HG03095 (cell line): ENCODE results near the gene PEX11G.
"Not testable (repeated sequence)": the region's sequence is repeated elsewhere in the genome, so short reads cannot be mapped to it uniquely, and the experiment has no call there.

Source experiments
- ATAC-seq: cut with Tn5 transposase; IDR thresholded peaks from one replicate; pipeline ENCODE4 v1.9.1; 2021; ENCODE audit warnings: moderate library complexity; ENCODE audit not compliant: unreplicated experiment

The PEX11G gene

GRCh38 chr19:7441468-7442146, 47.2 kb downstream of the PEX11G start:
- no peak for ATAC-seq

- no peak for ATAC-seq
Measured at GRCh38 chr19:7440188-7440975, 48.5 kb downstream of the PEX11G start.

- ATAC-seq = no peak
Measured at GRCh38 chr19:7435586-7435985, 53.2 kb downstream of the PEX11G start.

- no peak for ATAC-seq
Measured at GRCh38 chr19:7434391-7434790, 54.4 kb downstream of the PEX11G start.

DNA sequence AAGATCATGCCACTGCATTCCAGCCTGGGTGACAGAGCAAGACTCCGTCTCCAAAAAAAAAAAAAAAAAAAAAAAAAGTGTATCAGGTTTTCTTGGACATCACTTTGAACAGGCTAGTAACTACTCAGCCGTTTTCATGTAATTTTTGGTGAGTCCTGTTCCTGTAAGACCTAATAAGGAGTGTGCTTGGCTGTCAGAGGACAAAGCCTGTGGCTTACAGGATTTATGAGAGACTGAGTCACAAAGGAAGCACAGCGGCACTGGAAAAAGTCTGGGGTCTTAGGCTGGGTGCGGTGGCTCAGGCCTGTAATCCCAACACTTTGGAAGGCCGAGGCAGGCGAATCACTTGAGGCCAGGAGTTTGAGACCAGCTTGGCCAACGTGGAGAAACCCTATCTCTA, 55.4 kb downstream of the PEX11G start:
- not testable (repeated sequence) for ATAC-seq

- no peak for ATAC-seq
Measured at GRCh38 chr19:7429638-7430282, 59.1 kb downstream of the PEX11G start.

DNA sequence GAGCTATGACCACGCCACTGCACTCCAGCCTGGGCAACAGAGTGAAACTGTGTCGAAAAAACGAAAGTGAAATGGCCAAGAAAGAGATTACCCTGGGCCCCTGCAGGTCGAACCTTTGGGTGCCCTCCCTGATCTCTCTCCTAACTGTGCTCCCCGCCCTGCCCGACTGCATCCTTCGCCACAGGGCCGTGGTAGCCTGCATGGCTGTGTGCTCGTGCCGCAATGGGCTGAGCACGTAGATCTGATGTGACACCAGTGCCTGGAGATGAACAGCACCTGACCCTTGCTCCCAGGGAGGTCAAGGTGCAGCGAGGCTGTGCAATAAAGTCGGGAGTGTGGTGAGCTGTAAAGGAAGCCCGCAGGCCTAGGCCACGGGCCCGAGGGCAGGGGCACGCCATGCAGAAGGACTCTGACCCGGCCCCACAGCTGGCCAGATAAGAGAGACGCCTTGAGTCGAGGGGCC, 60.2 kb downstream of the PEX11G start:
- no peak for ATAC-seq

GRCh38 chr19:7427944-7428343, 60.9 kb downstream of the PEX11G start:
- no peak for ATAC-seq

- ATAC-seq = no peak
Measured at GRCh38 chr19:7426986-7427385, 61.8 kb downstream of the PEX11G start.
